K562 (cell line): ENCODE measurements around the gene PHLDA3. TPM values are rescaled to one million over a fixed set of nuclear protein-coding genes. Genes with fewer than 3 reads are reported as not detected.

Source experiments
- ARID2 ChIP-seq: fragments of 450-650 bp; IDR thresholded peaks from 2 replicates; pipeline ENCODE4 v1.6.1; 2017; ENCODE audit warnings: antibody characterized with exemption, mild to moderate bottlenecking
- DPF2 ChIP-seq: fragments of 450-650 bp; IDR thresholded peaks from 2 replicates; pipeline ENCODE4 v1.6.1; 2016
- FOXO4 ChIP-seq: fragments of 450-650 bp; formaldehyde crosslinking; IDR thresholded peaks from 2 replicates; pipeline ENCODE4 v1.4.0; 2020; ENCODE audit warnings: mild to moderate bottlenecking, moderate library complexity
- ID3 ChIP-seq, 2 experiments: fragments of 250-450 bp in 1 of 2; fragments of 450-650 bp in 1 of 2; sonication (Bioruptor Pico) in 1 of 2; IDR thresholded peaks; 2 replicates each; pipeline versions ENCODE4 v1.6.1 to v1.8.0; 2016 to 2021; ENCODE audit warnings: mild to moderate bottlenecking in 2 of 2, moderate library complexity in 2 of 2, missing compliant biosample characterization in 1 of 2, missing genetic modification characterization in 1 of 2
- PRMT5 ChIP-seq: sonication (generic); formaldehyde crosslinking; IDR thresholded peaks from 2 replicates; pipeline ENCODE4 v1.5.0; 2020; ENCODE audit warnings: missing genetic modification reagents
- PTRF ChIP-seq: fragments of 450-650 bp; IDR thresholded peaks from 2 replicates; pipeline ENCODE4 v1.6.1; 2016; ENCODE audit warnings: mild to moderate bottlenecking, missing genetic modification characterization, missing compliant biosample characterization
- PTTG1 ChIP-seq: fragments of 450-650 bp; IDR thresholded peaks from 2 replicates; pipeline ENCODE4 v1.6.1; 2016; ENCODE audit warnings: low read depth, mild to moderate bottlenecking, missing genetic modification characterization, missing compliant biosample characterization
- RFX7 ChIP-seq: fragments of 250-450 bp; sonication (Bioruptor Pico); IDR thresholded peaks from 2 replicates; pipeline ENCODE4 v1.5.1; 2021; ENCODE audit warnings: mild to moderate bottlenecking
- SLC30A9 ChIP-seq: fragments of 250-450 bp; sonication (Bioruptor Pico); IDR thresholded peaks from 2 replicates; pipeline ENCODE4 v1.8.0; 2022; ENCODE audit warnings: mild to moderate bottlenecking, moderate library complexity
- SMAD4 ChIP-seq: fragments of 250-450 bp; sonication (Bioruptor Pico); conservative IDR thresholded peaks from 2 replicates; pipeline ENCODE4 v1.8.0; 2021; ENCODE audit warnings: inconsistent platforms, mild to moderate bottlenecking, moderate library complexity
- TCF7L2 ChIP-seq: fragments of 150-350 bp; IDR thresholded peaks from 2 replicates; pipeline ENCODE4 v1.6.1; 2016; ENCODE audit warnings: low read depth, mild to moderate bottlenecking, low read length, moderate library complexity
- USF1 ChIP-seq: sonication (generic); formaldehyde crosslinking; IDR thresholded peaks from 2 replicates; pipeline ENCODE4 v1.9.0; 2022; ENCODE audit warnings: mild to moderate bottlenecking, missing genetic modification reagents
- YY1 ChIP-seq, 3 experiments: IDR thresholded peaks; 2 replicates each; pipeline ENCODE4 v1.6.1; 2011; ENCODE audit warnings: low read length in 2 of 3, mild to moderate bottlenecking in 2 of 3, moderate library complexity in 2 of 3, borderline replicate concordance in 1 of 3, control low read depth in 1 of 3, low read depth in 1 of 3; ENCODE audit not compliant: insufficient read depth in 3 of 3, insufficient replicate concordance in 2 of 3, control insufficient read depth in 1 of 3, insufficient read length in 1 of 3; ENCODE audit errors: extremely low read depth in 1 of 3
- ZBTB49 ChIP-seq: sonication (generic); formaldehyde crosslinking; IDR thresholded peaks from 2 replicates; pipeline ENCODE4 v1.8.0; 2022; ENCODE audit warnings: missing genetic modification reagents, mild to moderate bottlenecking, borderline replicate concordance
- ZNF583 ChIP-seq: fragments of 250-450 bp; sonication (Bioruptor Pico); IDR thresholded peaks from 2 replicates; pipeline ENCODE4 v1.4.0; 2020
- ZNF586 ChIP-seq: fragments of 450-650 bp; formaldehyde crosslinking; conservative IDR thresholded peaks from 2 replicates; pipeline ENCODE4 v1.4.0; 2020; ENCODE audit warnings: mild to moderate bottlenecking, moderate library complexity
- ZNF592 ChIP-seq: fragments of 450-650 bp; IDR thresholded peaks from 2 replicates; pipeline ENCODE4 v1.6.1; 2017; ENCODE audit warnings: antibody characterized with exemption, mild to moderate bottlenecking
- polyA plus RNA-seq, 8 experiments: library from polyadenylated mRNA; depleted of rRNA in 4 of 8; stranded (reverse) in 5 of 8; unstranded in 3 of 8; fragments of >200 nt; fragmentation: Nextera tagmentation in 2 of 8; fragmentation: Illumina TruSeq in 1 of 8; extraction: Ambion mirVana in 2 of 8; extraction: Trizol in 1 of 8; gene quantifications; 2 replicates each; pipeline versions ENCODE4 v1.2.1 to v1.2.3, GENCODE V29; 2011 to 2014; ENCODE audit warnings: inconsistent platforms in 1 of 8, missing spikeins in 1 of 8
- total RNA-seq, 7 experiments: library from RNA; depleted of rRNA in 6 of 7; stranded (reverse); fragments of >200 nt in 6 of 7; fragmentation: Illumina TruSeq in 2 of 7; extraction: Trizol in 2 of 7; gene quantifications; 2 replicates each; pipeline versions ENCODE4 v1.2.1 to v1.2.3, GENCODE V29; 2011 to 2021; ENCODE audit warnings: low replicate concordance in 1 of 7

PHLDA3 gene
- total and polyA plus RNA-seq, 9 of the 15 experiments (the other 6 are each of a cell fraction or from before 2014, with no cell fraction given): 0.11 to 0.27 TPM; not detected in 7

GRCh38 chr1:201513498-201514243 lies 44.7 kb upstream of the PHLDA3 start (continued):
- TF ChIP-seq ID3 (CRISPR knock-in tag; IDR thresholded peaks at IDR 0.05) (no peak), ID3 (tag; IDR thresholded peaks at IDR 0.05) (0 out of 2 replicates have a peak, but pooled peaks have one; percentile 33), RFX7 (CRISPR knock-in tag) (no peak), ZNF583 (0 out of 2 replicates have a peak, but pooled peaks have one; percentile 25), PTTG1 (tag) (0 out of 2 replicates have a peak, but pooled peaks have one; percentile 12), SMAD4 (CRISPR knock-in tag) (no peak), USF1 (CRISPR knock-in tag) (no peak), ZNF592 (0 out of 2 replicates have a peak, but pooled peaks have one; percentile 4), SLC30A9 (CRISPR knock-in tag) (no peak), ZBTB49 (CRISPR knock-in tag) (no peak), PTRF (tag) (0 out of 2 replicates have a peak, but pooled peaks have one; percentile 52), ZNF586 (CRISPR knock-in tag) (no peak), TCF7L2 (no peak), FOXO4 (no peak), YY1 (IDR thresholded peaks at IDR 0.05; ENCODE audit: borderline replicate concordance in 1 of 3, control insufficient read depth in 1 of 3, extremely low read depth in 1 of 3, insufficient read depth in 3 of 3, insufficient read length in 1 of 3, insufficient replicate concordance in 2 of 3, low read depth in 1 of 3, low read length in 2 of 3) (no peak), PRMT5 (CRISPR knock-in tag) (no peak), DPF2 (no peak), ARID2 (no peak)
